ENCODE results near the gene FOSB. TPM values are rescaled to one million over a fixed set of nuclear protein-coding genes. Genes with fewer than 3 reads are reported as not detected.
A peak's percentile ranks its signal among the peaks of the same experiment; 100 is the strongest.

Gene FOSB
- total RNA-seq, 5 donors from 2014 or later (not counting 1 experiment from before 2014, with no cell fraction given) = 6.7 to 1,173 (median 10.4) TPM

DNA sequence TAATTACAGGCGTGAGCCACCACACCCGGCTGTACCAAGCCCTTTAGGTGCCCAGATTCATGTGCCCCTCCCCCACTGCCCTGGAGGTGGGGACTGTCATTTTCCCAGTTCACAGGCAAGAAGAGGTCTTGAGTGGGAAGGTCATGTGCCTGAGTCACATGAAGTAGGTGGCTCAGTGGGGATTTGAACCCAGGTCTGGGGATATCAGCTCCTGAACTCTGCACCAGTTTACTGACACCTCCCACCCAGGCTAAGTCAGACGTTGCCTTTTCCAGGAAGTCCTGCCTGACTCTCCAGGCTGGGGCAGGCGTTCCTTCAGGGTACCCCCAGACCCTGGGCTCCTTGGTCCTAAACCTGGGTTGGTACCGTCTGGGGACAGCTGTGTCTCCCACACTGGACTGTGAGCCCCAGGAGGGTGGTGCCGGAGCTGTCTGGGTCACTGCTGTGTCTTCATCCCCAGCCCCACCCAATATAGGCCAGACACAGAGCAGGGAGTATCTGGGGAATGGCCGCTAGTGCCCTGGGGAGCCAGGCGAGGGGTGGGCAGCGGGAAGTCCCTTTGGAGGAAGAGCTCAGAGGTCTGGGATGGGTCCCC, 48.1 kb downstream of the FOSB start:
- no peak for DNase-seq
- H3K9me3 ChIP-seq = no peaks in the 10 kb centered on the region
- peak overlapping the region; percentile 87 to 88 for H3K27ac Mint-ChIP-seq
- peak overlapping the region in 1 of 3 donors; percentile 56 for H3K4me3 Mint-ChIP-seq
- no peak overlapping the region for H3K4me3 ChIP-seq (ENCODE audit: control insufficient read depth in 1 of 2, extremely low read depth in 1 of 2, low read length in 1 of 2)
- H3K27me3 Mint-ChIP-seq = no peaks in the 10 kb centered on the region
- H3K36me3 Mint-ChIP-seq = peaks cover 18% of the 10 kb centered on the region
- H3K27me3 ChIP-seq (replicated peaks in 1 of 2; ENCODE audit: control insufficient read depth in 2 of 2, extremely low read depth in 1 of 2, insufficient read depth in 2 of 2, low read length in 1 of 2) = no peaks in the 10 kb centered on the region
- ChIA-PET CTCF (interaction anchor here in 1 of 2 donors (1.1 kb wide), 1 partner anchor 43 kb away, joined by 3 read pairs; no protein-coding TSS in a partner anchor), POLR2A (interaction anchor here in 1 of 2 donors (0.5 kb wide), 1 partner anchor 177 kb away, joined by 3 read pairs; the partner anchor contains the start of gene QPCTL)
- peaks cover 10 to 39% of the 10 kb centered on the region in 2 donors for H3K36me3 ChIP-seq (ENCODE audit: control insufficient read depth in 2 of 2, extremely low read depth in 1 of 2, insufficient read depth in 1 of 2, low read length in 1 of 2)
- H3K27ac ChIP-seq (ENCODE audit: low read length) = peak overlapping the region; percentile 84
- 20% methylated on average over 1 of the region's 9 CpGs for WGBS (ENCODE audit: insufficient coverage)
- H3K4me1 Mint-ChIP-seq = peaks cover 43 to 52% (median 45%) of the 10 kb centered on the region in 3 donors
- peaks cover 19 to 49% of the 10 kb centered on the region in 2 experiments for H3K4me1 ChIP-seq (ENCODE audit: control insufficient read depth in 1 of 2, extremely low read depth in 1 of 2, insufficient read depth in 2 of 2, low read length in 2 of 2)
- peak in 2 of 4 experiments; percentile 13 to 17 for ATAC-seq (replicated peaks in 1 of 4)
- H3K9me3 Mint-ChIP-seq = no peaks in the 10 kb centered on the region

GRCh38 chr19:45517238-45517637, 49.4 kb downstream of the FOSB start:
- ATAC-seq (replicated peaks in 1 of 4) (no peak), DNase-seq (no peak)
- Histone ChIP-seq H3K4me3 (ENCODE audit: control insufficient read depth in 1 of 2, extremely low read depth in 1 of 2, low read length in 1 of 2) (no peak overlapping the region), H3K36me3 (ENCODE audit: control insufficient read depth in 2 of 2, extremely low read depth in 1 of 2, insufficient read depth in 1 of 2, low read length in 1 of 2) (peaks cover 10 to 50% of the 10 kb centered on the region in 2 donors), H3K27me3 (replicated peaks in 1 of 2; ENCODE audit: control insufficient read depth in 2 of 2, extremely low read depth in 1 of 2, insufficient read depth in 2 of 2, low read length in 1 of 2) (no peaks in the 10 kb centered on the region), H3K4me1 (ENCODE audit: control insufficient read depth in 1 of 2, extremely low read depth in 1 of 2, insufficient read depth in 2 of 2, low read length in 2 of 2) (peaks cover 19 to 41% of the 10 kb centered on the region in 2 experiments), H3K9me3 (no peaks in the 10 kb centered on the region), H3K27ac (ENCODE audit: low read length) (no peak overlapping the region)
- ChIA-PET POLR2A (no interaction called here), CTCF (interaction anchor here in 1 of 2 donors (0.5 kb wide), 1 partner anchor 91 kb away, joined by 4 read pairs; no protein-coding TSS in a partner anchor)
- Mint-ChIP-seq H3K27ac (no peak overlapping the region), H3K9me3 (no peaks in the 10 kb centered on the region), H3K4me1 (peaks cover 32 to 39% (median 33%) of the 10 kb centered on the region in 3 donors), H3K4me3 (no peak overlapping the region), H3K36me3 (peaks cover 18% of the 10 kb centered on the region), H3K27me3 (no peaks in the 10 kb centered on the region)
- WGBS (ENCODE audit: insufficient coverage) = 75% methylated on average over 6 of the region's 7 CpGs

GRCh38 chr19:45517641-45518468, 50.1 kb downstream of the FOSB start:
- ATAC-seq (replicated peaks in 1 of 4) (no peak), DNase-seq (no peak)
- CTCF ChIA-PET = interaction anchor here in 1 of 2 donors (0.5 kb wide), 1 partner anchor 91 kb away, joined by 4 read pairs; no protein-coding TSS in a partner anchor
- peaks cover 14 to 55% of the 10 kb centered on the region in 2 donors for H3K36me3 ChIP-seq (ENCODE audit: control insufficient read depth in 2 of 2, extremely low read depth in 1 of 2, insufficient read depth in 1 of 2, low read length in 1 of 2)
- no peak overlapping the region for H3K4me3 ChIP-seq (ENCODE audit: control insufficient read depth in 1 of 2, extremely low read depth in 1 of 2, low read length in 1 of 2)
- no peaks in the 10 kb centered on the region for H3K27me3 ChIP-seq (replicated peaks in 1 of 2; ENCODE audit: control insufficient read depth in 2 of 2, extremely low read depth in 1 of 2, insufficient read depth in 2 of 2, low read length in 1 of 2)
- 94% methylated on average over 32 of the region's 50 CpGs for WGBS (ENCODE audit: insufficient coverage)
- no peaks in the 10 kb centered on the region for H3K9me3 ChIP-seq
- Mint-ChIP-seq H3K4me3 (no peak overlapping the region), H3K36me3 (peaks cover 18% of the 10 kb centered on the region), H3K9me3 (no peaks in the 10 kb centered on the region), H3K27ac (peak overlapping the region in 1 of 2 donors; percentile 22), H3K27me3 (no peaks in the 10 kb centered on the region), H3K4me1 (peaks cover 29 to 37% (median 30%) of the 10 kb centered on the region in 3 donors)
- H3K4me1 ChIP-seq (ENCODE audit: control insufficient read depth in 1 of 2, extremely low read depth in 1 of 2, insufficient read depth in 2 of 2, low read length in 2 of 2) = peaks cover 19 to 40% of the 10 kb centered on the region in 2 experiments
- POLR2A ChIA-PET = no interaction called here
- H3K27ac ChIP-seq (ENCODE audit: low read length) = no peak overlapping the region

GRCh38 chr19:45518469-45518826, 50.7 kb downstream of the FOSB start:
- H3K4me1 Mint-ChIP-seq = peaks cover 27 to 33% (median 29%) of the 10 kb centered on the region in 3 donors
- peaks cover 19 to 35% of the 10 kb centered on the region in 2 experiments for H3K4me1 ChIP-seq (ENCODE audit: control insufficient read depth in 1 of 2, extremely low read depth in 1 of 2, insufficient read depth in 2 of 2, low read length in 2 of 2)
- H3K27me3 ChIP-seq (replicated peaks in 1 of 2; ENCODE audit: control insufficient read depth in 2 of 2, extremely low read depth in 1 of 2, insufficient read depth in 2 of 2, low read length in 1 of 2) = no peaks in the 10 kb centered on the region
- ATAC-seq (replicated peaks in 1 of 4) (no peak), DNase-seq (no peak)
- no peak overlapping the region for H3K27ac Mint-ChIP-seq
- over 99% methylated on average over 7 of the region's 7 CpGs for WGBS (ENCODE audit: insufficient coverage)
- no peaks in the 10 kb centered on the region for H3K9me3 Mint-ChIP-seq
- POLR2A ChIA-PET = no interaction called here
- H3K4me3 Mint-ChIP-seq = no peak overlapping the region
- peaks cover 20% of the 10 kb centered on the region for H3K36me3 Mint-ChIP-seq
- no peaks in the 10 kb centered on the region for H3K27me3 Mint-ChIP-seq
- no peak overlapping the region for H3K4me3 ChIP-seq (ENCODE audit: control insufficient read depth in 1 of 2, extremely low read depth in 1 of 2, low read length in 1 of 2)
- CTCF ChIA-PET = no interaction called here
- H3K36me3 ChIP-seq (ENCODE audit: control insufficient read depth in 2 of 2, extremely low read depth in 1 of 2, insufficient read depth in 1 of 2, low read length in 1 of 2) = peaks cover 16 to 59% of the 10 kb centered on the region in 2 donors
- no peaks in the 10 kb centered on the region for H3K9me3 ChIP-seq
- no peak overlapping the region for H3K27ac ChIP-seq (ENCODE audit: low read length)

GRCh38 chr19:45522010-45522941, 54.5 kb downstream of the FOSB start:
- H3K36me3 Mint-ChIP-seq = peaks cover 23% of the 10 kb centered on the region
- Histone ChIP-seq H3K36me3 (ENCODE audit: control insufficient read depth in 2 of 2, extremely low read depth in 1 of 2, insufficient read depth in 1 of 2, low read length in 1 of 2) (peaks cover 22 to 78% of the 10 kb centered on the region in 2 donors), H3K27me3 (replicated peaks in 1 of 2; ENCODE audit: control insufficient read depth in 2 of 2, extremely low read depth in 1 of 2, insufficient read depth in 2 of 2, low read length in 1 of 2) (no peaks in the 10 kb centered on the region), H3K9me3 (no peaks in the 10 kb centered on the region), H3K4me3 (ENCODE audit: control insufficient read depth in 1 of 2, extremely low read depth in 1 of 2, low read length in 1 of 2) (no peak overlapping the region), H3K27ac (ENCODE audit: low read length) (no peak overlapping the region), H3K4me1 (ENCODE audit: control insufficient read depth in 1 of 2, extremely low read depth in 1 of 2, insufficient read depth in 2 of 2, low read length in 2 of 2) (peaks cover 0 to 7% of the 10 kb centered on the region in 2 experiments)
- DNase-seq (no peak), ATAC-seq (replicated peaks in 1 of 4) (no peak)
- H3K27ac Mint-ChIP-seq = no peak overlapping the region
- CTCF ChIA-PET = interaction anchor here (0.6 to 1.3 kb wide), 2 partner anchors 36 to 48 kb away, joined by 3 to 4 read pairs; no protein-coding TSS in a partner anchor
- H3K9me3 Mint-ChIP-seq = no peaks in the 10 kb centered on the region
- peaks cover 6 to 11% (median 10%) of the 10 kb centered on the region in 3 donors for H3K4me1 Mint-ChIP-seq
- H3K4me3 Mint-ChIP-seq = no peak overlapping the region
- no peaks in the 10 kb centered on the region for H3K27me3 Mint-ChIP-seq
- 98% methylated on average over 9 of the region's 24 CpGs for WGBS (ENCODE audit: insufficient coverage)
- POLR2A ChIA-PET = no interaction called here

Data from T-cell (primary cell).